Measurements from ENCODE around the gene JUP.

Gene JUP

GRCh38 chr17:41723801-41724475 is 62.6 kb downstream of the JUP start:
- no peak for DNase-seq (ENCODE audit: low read depth)

- no peak for DNase-seq (ENCODE audit: low read depth)
These were observed 64.3 kb downstream of the JUP start for GRCh38 chr17:41722231-41722630.

- no peak for DNase-seq (ENCODE audit: low read depth)
These were observed 68.2 kb downstream of the JUP start for GRCh38 chr17:41718287-41718645.

GRCh38 chr17:41717408-41718286 is 68.9 kb downstream of the JUP start:
- DNase-seq (ENCODE audit: low read depth): no peak

GRCh38 chr17:41711669-41712400 is 74.7 kb downstream of the JUP start, which contains the start of gene GAST:
Gene GAST (plus strand): TSS chr17:41712331. CDS start chr17:41715437, 3,106 bp downstream.
- no peak for DNase-seq (ENCODE audit: low read depth)

GRCh38 chr17:41710472-41711090 is 75.9 kb downstream of the JUP start:
- DNase-seq (ENCODE audit: low read depth): no peak

GRCh38 chr17:41707803-41708669 is 78.5 kb downstream of the JUP start:
- DNase-seq (ENCODE audit: low read depth): no peak

- no peak for DNase-seq (ENCODE audit: low read depth)
These were observed 81.1 kb downstream of the JUP start for GRCh38 chr17:41705271-41705991.

Measured in stimulated activated CD8-positive, alpha-beta memory T cell treated with anti-CD3 and anti-CD28 coated beads, Interleukin-12 subunit alpha, Interleukin-12 subunit beta, amount 100 ng/mL, for 1 hour (primary cell).